CD4-positive, alpha-beta T cell (primary cell): ENCODE results near the gene H3-3A. TPM values are rescaled to one million over a fixed set of nuclear protein-coding genes. Genes with fewer than 3 reads are reported as not detected.
A peak's percentile ranks its signal among the peaks of the same experiment; 100 is the strongest.

Experiments used
- ATAC-seq: fragments of 200-7000 bp; cut with Tn5 transposase; one replicate; pipeline ENCODE4 v1.10.0; 2022; ENCODE audit warnings: mild to moderate bottlenecking; ENCODE audit not compliant: poor library complexity
- CTCF ChIA-PET: fragments of 350-600 bp; sonication (Branson Sonifier 250); formaldehyde crosslinking; loops from one replicate; lab custom pipeline; 2021; ENCODE audit warnings: antibody characterized with exemption, inconsistent platforms; lab: Charles Lee
- POLR2A ChIA-PET: fragments of 350-600 bp; sonication (Branson Sonifier 250); formaldehyde crosslinking; loops from one replicate; lab custom pipeline; 2021; ENCODE audit warnings: antibody characterized with exemption, inconsistent platforms; lab: Charles Lee
- DNase-seq, 14 experiments: peaks; one replicate each; pipeline ENCODE4 v3.0.0-alpha.2; 2013 to 2020; ENCODE audit warnings: mixed read lengths in 2 of 14
- H3K27ac ChIP-seq, 2 donors: one replicate each; pipeline versions ENCODE4 v1.5.1 to v1.7.0; 2013; ENCODE audit warnings: low read length in 2 of 2, low read depth in 1 of 2, mild to moderate bottlenecking in 1 of 2
- H3K27me3 ChIP-seq, 2 experiments: 1 replicate in 1 of 2; 2 replicates in 1 of 2; pipeline versions ENCODE4 v1.6.1 to v1.7.0; 2013; ENCODE audit warnings: low read length in 2 of 2, control low read depth in 1 of 2, mild to moderate bottlenecking in 1 of 2, moderate library complexity in 1 of 2; ENCODE audit not compliant: insufficient read depth in 2 of 2, control insufficient read depth in 1 of 2
- H3K36me3 ChIP-seq: one replicate; pipeline ENCODE4 v1.6.1; 2013; ENCODE audit warnings: low read length, control low read depth; ENCODE audit not compliant: insufficient read depth
- H3K4me1 ChIP-seq: one replicate; pipeline ENCODE4 v1.6.1; 2013; ENCODE audit warnings: low read length, control low read depth; ENCODE audit not compliant: insufficient read depth
- H3K4me3 ChIP-seq: one replicate; pipeline ENCODE4 v1.5.1; 2013; ENCODE audit warnings: mild to moderate bottlenecking, low read length, moderate library complexity
- H3K9me3 ChIP-seq, 2 experiments: 1 replicate in 1 of 2; 2 replicates in 1 of 2; pipeline versions ENCODE4 v1.6.1 to v1.7.0; 2013; ENCODE audit warnings: low read length in 2 of 2, mild to moderate bottlenecking in 2 of 2, control low read depth in 1 of 2, moderate library complexity in 1 of 2; ENCODE audit not compliant: control insufficient read depth in 1 of 2, insufficient read depth in 1 of 2
- H3K27ac Mint-ChIP-seq: one replicate; pipeline ENCODE4 v1.8.0; 2020; ENCODE audit warnings: mixed read lengths
- H3K27me3 Mint-ChIP-seq: one replicate; pipeline ENCODE4 v1.8.0; 2021; ENCODE audit warnings: mixed read lengths
- H3K36me3 Mint-ChIP-seq: one replicate; pipeline ENCODE4 v1.8.0; 2021; ENCODE audit warnings: low read depth, mixed read lengths
- H3K4me1 Mint-ChIP-seq: one replicate; pipeline ENCODE4 v1.8.0; 2021; ENCODE audit warnings: low read depth, mixed read lengths
- H3K4me3 Mint-ChIP-seq: one replicate; pipeline ENCODE4 v1.8.0; 2020; ENCODE audit warnings: mild to moderate bottlenecking, mixed read lengths
- H3K9me3 Mint-ChIP-seq: one replicate; pipeline ENCODE4 v1.8.0; 2020; ENCODE audit warnings: mixed read lengths
- intact Hi-C, 2 experiments: fragments of 100-400 bp; cut with DNase I in 1 of 2; cut with micrococcal nuclease in 1 of 2; formaldehyde crosslinking; loops; one replicate each; pipeline versions ENCODE4 v1.15.1 to v1.9.0; 2023 to 2025; cut with DNase I, micrococcal nuclease
- polyA plus RNA-seq, 2 donors: library from polyadenylated mRNA; unstranded; fragments of 120-200 nt; gene quantifications; one replicate each; pipeline ENCODE4 v1.2.1, GENCODE V29; 2013
- total RNA-seq, 174 experiments: library from RNA in 2 of 174; stranded (reverse) in 2 of 174; gene quantifications; one replicate each; pipeline ENCODE4 v1.2.3 and lab custom pipeline; 2021 to 2026
- TF ChIP-seq, protein P1 (sequence below): fragments of 200-600 bp; IDR thresholded peaks from one replicate; pipeline ENCODE4 v1.8.0; 2022; ENCODE audit warnings: antibody characterized with exemption, mild to moderate bottlenecking

The H3-3A gene
- 100 to 1,000 TPM; 372 to 380 TPM for total RNA-seq
- polyA plus RNA-seq (2013, experiment 1 of 2) = 632 TPM
- 487 TPM for polyA plus RNA-seq (2013, experiment 2 of 2)
- 29.6 to 130 (median 57.5) reads per million in 172 experiments for total RNA-seq (lab: John Stamatoyannopoulos, UW)

DNA sequence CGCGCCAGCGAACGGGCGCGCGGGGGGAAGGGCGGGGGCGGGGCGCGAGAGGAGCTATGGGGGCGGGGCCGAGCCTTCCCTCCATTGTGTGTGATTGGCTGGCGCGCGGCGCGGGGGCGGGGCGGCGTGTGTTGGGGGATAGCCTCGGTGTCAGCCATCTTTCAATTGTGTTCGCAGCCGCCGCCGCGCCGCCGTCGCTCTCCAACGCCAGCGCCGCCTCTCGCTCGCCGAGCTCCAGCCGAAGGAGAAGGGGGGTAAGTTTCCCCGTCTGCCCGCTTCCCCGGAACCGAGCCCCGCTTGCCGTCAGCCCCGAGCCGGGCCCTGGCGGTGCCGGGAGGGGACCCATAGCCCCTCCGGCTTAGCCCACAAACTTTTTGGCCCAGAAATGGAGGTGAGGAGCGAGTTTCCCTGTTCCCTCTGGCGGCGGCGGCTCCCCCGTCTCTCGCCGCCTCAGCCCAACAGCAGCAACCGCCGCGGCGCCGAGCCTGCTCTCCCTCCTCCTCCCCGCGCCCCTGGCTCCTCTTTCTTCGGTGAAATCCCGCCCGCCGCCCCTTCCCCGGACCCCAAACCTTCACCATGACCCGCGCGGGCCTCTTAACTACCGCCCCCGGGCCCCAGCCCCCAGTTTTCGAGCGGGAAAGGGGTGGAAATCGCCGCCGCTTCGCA is at the start of gene H3-3A:
Gene H3-3A, plus strand, starts transcription at position 159 of the 666 bp plus-strand sequence. CDS start 1,636 bp downstream, outside the sequence.
- H3K27ac ChIP-seq = peak within 1 kb of the TSS; percentile 89 to 97
- Mint-ChIP-seq H3K27ac (peak within 1 kb of the TSS; percentile 99), H3K27me3 (no peaks in the 10 kb centered on the region), H3K4me3 (peak within 1 kb of the TSS; percentile 100), H3K36me3 (peaks cover 80% of the 10 kb centered on the region), H3K9me3 (no peaks in the 10 kb centered on the region), H3K4me1 (peaks cover 62% of the 10 kb centered on the region)
- ATAC-seq = peak; percentile 78
- H3K4me3 ChIP-seq = peak within 1 kb of the TSS; percentile 90
- ChIA-PET POLR2A (interaction anchor here (0.6 to 6.7 kb wide), 49 partner anchors 10 to 1953 kb away, joined by 3 to 750 read pairs (median 5); partner anchors contain the start of genes ACBD3, COQ8A, DEGS1 and LBR), CTCF (interaction anchor here (0.8 to 1.8 kb wide), 3 partner anchors 21 to 63 kb away, joined by 5 to 6 read pairs (median 6); partner anchors contain the start of gene SDE2)
- H3K36me3 ChIP-seq = peaks cover 30% of the 10 kb centered on the region
- TF ChIP-seq, protein P1, sequence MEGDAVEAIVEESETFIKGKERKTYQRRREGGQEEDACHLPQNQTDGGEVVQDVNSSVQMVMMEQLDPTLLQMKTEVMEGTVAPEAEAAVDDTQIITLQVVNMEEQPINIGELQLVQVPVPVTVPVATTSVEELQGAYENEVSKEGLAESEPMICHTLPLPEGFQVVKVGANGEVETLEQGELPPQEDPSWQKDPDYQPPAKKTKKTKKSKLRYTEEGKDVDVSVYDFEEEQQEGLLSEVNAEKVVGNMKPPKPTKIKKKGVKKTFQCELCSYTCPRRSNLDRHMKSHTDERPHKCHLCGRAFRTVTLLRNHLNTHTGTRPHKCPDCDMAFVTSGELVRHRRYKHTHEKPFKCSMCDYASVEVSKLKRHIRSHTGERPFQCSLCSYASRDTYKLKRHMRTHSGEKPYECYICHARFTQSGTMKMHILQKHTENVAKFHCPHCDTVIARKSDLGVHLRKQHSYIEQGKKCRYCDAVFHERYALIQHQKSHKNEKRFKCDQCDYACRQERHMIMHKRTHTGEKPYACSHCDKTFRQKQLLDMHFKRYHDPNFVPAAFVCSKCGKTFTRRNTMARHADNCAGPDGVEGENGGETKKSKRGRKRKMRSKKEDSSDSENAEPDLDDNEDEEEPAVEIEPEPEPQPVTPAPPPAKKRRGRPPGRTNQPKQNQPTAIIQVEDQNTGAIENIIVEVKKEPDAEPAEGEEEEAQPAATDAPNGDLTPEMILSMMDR = no peak
- H3K27me3 ChIP-seq = no peaks in the 10 kb centered on the region
- intact Hi-C loops = loop anchor here in 1 of 2 experiments (1.0 to 10.0 kb wide), 8 partner anchors 63 to 872 kb away; partner anchors contain the start of genes ACBD3, LBR, LEFTY1 and PYCR2
- H3K9me3 ChIP-seq = no peaks in the 10 kb centered on the region
- H3K4me1 ChIP-seq = peaks cover 24% of the 10 kb centered on the region
- peak; percentile 97 to 100 (median 98) for DNase-seq

DNA sequence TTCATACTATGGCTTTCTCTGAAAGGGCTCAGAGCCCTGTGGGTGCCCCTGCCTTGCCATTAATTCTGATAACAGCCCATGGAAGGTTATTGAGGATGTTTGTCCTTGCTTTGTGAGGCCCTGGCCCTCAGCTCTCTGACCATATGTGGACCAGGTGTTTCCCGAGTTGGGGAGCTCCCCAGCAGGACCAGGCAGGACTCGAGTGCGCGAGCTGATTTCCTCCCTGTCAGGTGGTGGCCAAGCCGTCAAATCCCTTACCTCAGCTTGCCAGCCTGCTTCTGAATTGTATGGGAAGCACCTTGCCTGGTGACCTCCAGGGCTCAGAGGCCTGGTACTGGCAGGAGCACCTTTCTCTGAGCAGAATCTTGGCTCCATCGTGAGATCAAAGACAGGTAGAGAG is 45.4 kb upstream of the H3-3A start:
- DNase-seq = no peak
- H3K27ac ChIP-seq = no peak overlapping the region
- no peaks in the 10 kb centered on the region for H3K4me1 ChIP-seq
- ATAC-seq = no peak
- H3K27me3 Mint-ChIP-seq = no peaks in the 10 kb centered on the region
- no peaks in the 10 kb centered on the region for H3K36me3 Mint-ChIP-seq
- no peaks in the 10 kb centered on the region for H3K27me3 ChIP-seq
- no peak overlapping the region for H3K4me3 ChIP-seq
- ChIA-PET CTCF (no interaction called here), POLR2A (no interaction called here)
- no peak overlapping the region for H3K4me3 Mint-ChIP-seq
- H3K4me1 Mint-ChIP-seq = no peaks in the 10 kb centered on the region
- no peak overlapping the region for H3K27ac Mint-ChIP-seq
- TF ChIP-seq, protein P1 = no peak
- H3K36me3 ChIP-seq = no peaks in the 10 kb centered on the region
- H3K9me3 Mint-ChIP-seq = no peaks in the 10 kb centered on the region
- H3K9me3 ChIP-seq = no peaks in the 10 kb centered on the region
- intact Hi-C loops = no loop called here

DNA sequence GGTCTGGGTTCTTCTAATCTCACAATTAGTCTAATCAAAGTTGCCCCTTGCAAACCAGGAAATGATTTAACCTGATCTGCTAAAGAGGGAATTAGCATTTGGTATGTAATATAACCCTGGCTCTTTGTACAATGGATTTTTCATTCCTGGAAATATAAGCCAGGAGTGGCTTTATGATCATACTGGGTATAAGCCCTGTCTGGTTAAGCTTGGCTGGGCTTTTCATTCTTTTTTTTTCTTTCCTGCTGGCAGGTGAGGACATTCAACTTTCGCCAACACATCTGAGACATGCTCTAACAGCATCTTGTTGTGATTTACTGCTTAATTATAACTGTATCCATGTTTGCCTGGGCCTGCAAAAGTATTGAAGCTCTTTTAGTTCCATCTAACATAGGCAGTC is 42.9 kb upstream of the H3-3A start:
- Histone ChIP-seq H3K9me3 (no peaks in the 10 kb centered on the region), H3K27me3 (no peaks in the 10 kb centered on the region), H3K27ac (no peak overlapping the region), H3K4me3 (no peak overlapping the region), H3K4me1 (no peaks in the 10 kb centered on the region), H3K36me3 (no peaks in the 10 kb centered on the region)
- H3K36me3 Mint-ChIP-seq = no peaks in the 10 kb centered on the region
- intact Hi-C loops = no loop called here
- no peaks in the 10 kb centered on the region for H3K4me1 Mint-ChIP-seq
- CTCF ChIA-PET = no interaction called here
- H3K9me3 Mint-ChIP-seq = no peaks in the 10 kb centered on the region
- POLR2A ChIA-PET = interaction anchor here (1.0 to 1.4 kb wide), 3 partner anchors 20 to 43 kb away, joined by 4 to 7 read pairs (median 4); partner anchors contain the start of genes H3-3A and SDE2
- H3K27me3 Mint-ChIP-seq = no peaks in the 10 kb centered on the region
- no peak overlapping the region for H3K4me3 Mint-ChIP-seq
- TF ChIP-seq, protein P1 = no peak
- no peak overlapping the region for H3K27ac Mint-ChIP-seq
- DNase-seq (no peak), ATAC-seq (no peak)
